ENCODE data around the gene FBXO34. TPM values are rescaled to one million over a fixed set of nuclear protein-coding genes. Genes with fewer than 3 reads are reported as not detected.

FBXO34 gene
- total RNA-seq, 2 experiments from 2014 or later = 26.3 to 28.8 TPM

GRCh38 chr14:55372423-55372822, 101.2 kb downstream of the FBXO34 start:
- DNase-seq (ENCODE audit: low spot score) = no peak
- Histone ChIP-seq H3K79me2 (ENCODE audit: insufficient read depth, low read depth, low read length) (no peaks in the 10 kb centered on the region), H3K27ac (ENCODE audit: low read depth, low read length, poor library complexity, severe bottlenecking) (no peak overlapping the region), H3K4me3 (ENCODE audit: low read depth, low read length, poor library complexity, severe bottlenecking) (no peak overlapping the region), H3K4me2 (ENCODE audit: low read length) (no peak overlapping the region), H3K36me3 (ENCODE audit: insufficient read depth, low read length) (peaks cover 27% of the 10 kb centered on the region), H2AFZ (ENCODE audit: low read length) (no peak overlapping the region), H4K20me1 (ENCODE audit: insufficient read depth, low read length) (no peaks in the 10 kb centered on the region), H3K9me3 (ENCODE audit: low read length) (no peaks in the 10 kb centered on the region), H3K4me1 (ENCODE audit: insufficient read depth, low read length, poor library complexity, severe bottlenecking) (no peaks in the 10 kb centered on the region), H3K9me2 (ENCODE audit: insufficient read depth, low read length) (no peaks in the 10 kb centered on the region)
- intact Hi-C loops (cut with micrococcal nuclease; ENCODE audit: unreplicated experiment) = no loop called here
- BruUV-seq (replicated peaks) = no TSS peak
- ChIA-PET CTCF (ENCODE audit: unreplicated experiment) (no interaction called here), POLR2A (interaction anchor here (1.1 kb wide), 1 partner anchor 8 kb away, joined by 3 read pairs; no protein-coding TSS in a partner anchor)
- TF ChIP-seq CTCF (conservative IDR thresholded peaks at IDR 0.05; ENCODE audit: low read length) = no peak
- TF ChIP-seq EZH2phosphoT487 (IDR thresholded peaks at IDR 0.05; ENCODE audit: borderline replicate concordance, low read depth, low read length) = no peak

GRCh38 chr14:55372825-55373224, 101.6 kb downstream of the FBXO34 start:
- Histone ChIP-seq H3K4me3 (ENCODE audit: low read depth, low read length, poor library complexity, severe bottlenecking) (no peak overlapping the region), H3K36me3 (ENCODE audit: insufficient read depth, low read length) (peaks cover 23% of the 10 kb centered on the region), H4K20me1 (ENCODE audit: insufficient read depth, low read length) (no peaks in the 10 kb centered on the region), H3K4me2 (ENCODE audit: low read length) (no peak overlapping the region), H3K9me3 (ENCODE audit: low read length) (no peaks in the 10 kb centered on the region), H3K27ac (ENCODE audit: low read depth, low read length, poor library complexity, severe bottlenecking) (no peak overlapping the region), H3K9me2 (ENCODE audit: insufficient read depth, low read length) (no peaks in the 10 kb centered on the region), H3K4me1 (ENCODE audit: insufficient read depth, low read length, poor library complexity, severe bottlenecking) (no peaks in the 10 kb centered on the region), H3K79me2 (ENCODE audit: insufficient read depth, low read depth, low read length) (no peaks in the 10 kb centered on the region), H2AFZ (ENCODE audit: low read length) (no peak overlapping the region)
- no peak for DNase-seq (ENCODE audit: low spot score)
- ChIA-PET POLR2A (interaction anchor here (1.1 kb wide), 1 partner anchor 8 kb away, joined by 3 read pairs; no protein-coding TSS in a partner anchor), CTCF (ENCODE audit: unreplicated experiment) (no interaction called here)
- intact Hi-C loops (cut with micrococcal nuclease; ENCODE audit: unreplicated experiment) = no loop called here
- no peak for TF ChIP-seq EZH2phosphoT487 (IDR thresholded peaks at IDR 0.05; ENCODE audit: borderline replicate concordance, low read depth, low read length)
- TF ChIP-seq CTCF (conservative IDR thresholded peaks at IDR 0.05; ENCODE audit: low read length) = no peak
- no TSS peak for BruUV-seq (replicated peaks)

GRCh38 chr14:55373784-55374705, 102.8 kb downstream of the FBXO34 start:
- H3K27ac ChIP-seq (ENCODE audit: low read depth, low read length, poor library complexity, severe bottlenecking) = no peak overlapping the region
- TF ChIP-seq CTCF (conservative IDR thresholded peaks at IDR 0.05; ENCODE audit: low read length) (no peak), EZH2phosphoT487 (IDR thresholded peaks at IDR 0.05; ENCODE audit: borderline replicate concordance, low read depth, low read length) (no peak)
- H3K9me3 ChIP-seq (ENCODE audit: low read length) = no peaks in the 10 kb centered on the region
- intact Hi-C loops (cut with micrococcal nuclease; ENCODE audit: unreplicated experiment) = no loop called here
- H4K20me1 ChIP-seq (ENCODE audit: insufficient read depth, low read length) = no peaks in the 10 kb centered on the region
- no peaks in the 10 kb centered on the region for H3K9me2 ChIP-seq (ENCODE audit: insufficient read depth, low read length)
- H3K4me1 ChIP-seq (ENCODE audit: insufficient read depth, low read length, poor library complexity, severe bottlenecking) = no peaks in the 10 kb centered on the region
- H3K4me3 ChIP-seq (ENCODE audit: low read depth, low read length, poor library complexity, severe bottlenecking) = no peak overlapping the region
- peak; percentile 5 for DNase-seq (ENCODE audit: low spot score)
- H2AFZ ChIP-seq (ENCODE audit: low read length) = no peak overlapping the region
- H3K79me2 ChIP-seq (ENCODE audit: insufficient read depth, low read depth, low read length) = no peaks in the 10 kb centered on the region
- CTCF ChIA-PET (ENCODE audit: unreplicated experiment) = no interaction called here
- BruUV-seq (replicated peaks) = no TSS peak
- H3K36me3 ChIP-seq (ENCODE audit: insufficient read depth, low read length) = peaks cover 16% of the 10 kb centered on the region
- POLR2A ChIA-PET = interaction anchor here (0.6 to 1.4 kb wide), 3 partner anchors 10 to 17 kb away, joined by 3 to 5 read pairs (median 3); no protein-coding TSS in a partner anchor
- H3K4me2 ChIP-seq (ENCODE audit: low read length) = no peak overlapping the region
